HG03095 (cell line): ENCODE results near the gene TCF3.

Experiments
- ATAC-seq: cut with Tn5 transposase; IDR thresholded peaks from one replicate; pipeline ENCODE4 v1.9.1; 2021; ENCODE audit warnings: moderate library complexity; ENCODE audit not compliant: unreplicated experiment

The TCF3 gene

DNA sequence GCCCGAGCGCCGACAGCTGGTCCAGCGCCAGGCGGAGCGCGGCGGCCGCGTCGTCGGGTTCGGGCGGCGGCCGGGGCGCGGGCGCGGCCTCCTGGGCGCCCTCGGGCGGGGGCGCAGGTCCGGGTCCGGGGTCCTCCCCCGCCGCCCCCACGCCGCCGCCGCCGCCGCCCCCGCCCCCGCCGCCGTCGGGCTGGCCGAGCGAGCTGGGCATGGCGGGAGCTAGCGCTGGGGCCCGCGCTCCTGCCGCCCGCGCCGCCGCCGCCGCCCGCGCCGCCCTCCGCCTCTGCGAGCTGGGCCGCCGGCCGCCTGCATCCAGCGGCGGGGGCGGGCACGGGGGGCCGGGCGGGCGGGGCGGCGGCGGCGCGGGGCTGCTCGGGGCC is 84.6 kb downstream of the TCF3 start:
- ATAC-seq: no peak

- ATAC-seq: no peak
Observed at GRCh38 chr19:1567116-1567847, 85.1 kb downstream of the TCF3 start.

DNA sequence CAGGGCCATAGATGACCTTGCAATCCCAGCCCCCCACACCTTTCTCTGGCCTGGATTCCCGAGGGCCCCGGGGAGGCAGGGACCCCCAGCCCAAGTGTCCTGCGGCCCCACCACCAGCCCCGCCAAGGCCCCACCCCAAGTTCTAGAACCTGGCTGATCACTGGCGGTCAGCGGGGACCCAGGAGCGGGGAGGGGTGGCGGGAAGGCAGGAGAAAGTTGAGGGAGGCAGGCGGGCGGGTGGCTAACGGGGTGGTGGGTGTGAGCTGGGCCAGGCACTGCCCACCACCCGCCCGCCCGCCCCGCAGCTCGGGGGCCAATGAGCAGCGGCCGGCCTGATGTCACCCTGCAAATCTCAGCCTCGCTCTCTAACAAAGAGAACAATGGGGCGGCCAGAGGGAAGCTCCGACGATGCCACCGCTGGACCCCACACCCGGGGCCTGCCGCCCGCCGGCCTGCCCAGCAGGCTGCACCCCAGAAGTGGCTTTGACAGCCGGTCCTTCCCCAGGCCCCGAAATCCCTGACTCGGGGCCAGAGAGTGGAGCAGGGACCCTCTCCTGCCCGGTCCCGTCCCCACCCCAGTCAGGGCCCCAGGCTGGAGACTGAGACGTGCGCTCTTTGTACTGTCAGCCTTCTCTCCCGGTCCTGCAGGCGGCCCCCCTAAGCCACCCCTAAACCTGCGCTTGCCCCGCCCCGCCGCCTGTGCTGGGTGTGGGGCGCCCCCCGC is 85.9 kb downstream of the TCF3 start:
- no peak for ATAC-seq

DNA sequence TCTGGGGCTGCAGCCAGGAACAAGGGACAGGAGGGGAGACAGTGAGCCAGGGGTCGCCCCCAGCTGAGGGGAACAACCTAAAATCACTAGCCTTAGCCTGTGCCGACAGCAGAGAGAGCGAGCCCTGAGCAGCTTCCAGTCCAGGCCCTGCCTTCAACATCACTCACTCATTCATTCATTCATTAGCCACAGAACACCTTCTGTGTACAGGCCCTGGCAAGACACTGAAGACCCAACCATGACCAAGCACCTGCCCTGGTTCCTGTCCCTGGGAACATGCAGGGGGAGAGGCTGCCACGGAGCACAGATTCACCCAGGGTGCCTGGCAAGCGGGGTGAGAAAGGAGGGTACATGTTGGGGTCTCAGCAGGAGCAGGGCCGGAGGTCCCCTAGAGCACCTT is 89.2 kb downstream of the TCF3 start:
- no peak for ATAC-seq

GRCh38 chr19:1561236-1561842 is 91.1 kb downstream of the TCF3 start:
- no peak for ATAC-seq

DNA sequence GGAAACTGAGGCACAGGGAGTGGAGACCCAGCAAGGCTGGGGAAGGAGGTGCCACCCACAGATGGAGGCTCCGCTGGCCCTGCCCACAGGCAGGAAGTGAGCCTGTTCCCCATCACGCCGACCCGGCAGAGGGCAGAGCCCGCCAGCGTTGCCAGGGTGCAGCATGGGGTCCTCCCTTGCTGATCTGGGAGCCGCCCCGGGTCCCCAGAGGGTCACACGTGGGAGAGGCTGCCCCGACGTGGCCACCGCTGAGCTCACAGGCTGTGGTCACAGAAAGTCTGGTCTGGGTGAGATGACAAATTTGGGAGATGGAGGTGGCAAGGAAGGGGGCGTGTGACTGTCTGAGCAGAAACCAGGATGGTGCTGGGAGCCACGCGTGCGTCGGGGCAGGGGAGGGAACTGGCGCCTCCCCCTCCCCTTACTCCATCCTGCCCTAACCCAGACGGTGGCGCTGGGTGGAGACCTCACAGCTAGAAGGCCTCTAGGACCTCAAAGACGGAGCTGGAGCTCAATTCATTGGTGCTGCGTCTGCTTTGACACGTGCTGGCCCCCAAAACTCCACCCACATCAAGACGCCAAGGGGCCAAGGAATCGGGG is 92.0 kb downstream of the TCF3 start:
- ATAC-seq: no peak
